PC-9 (cell line): ENCODE measurements around the gene HIF1AN.

Experiments used
- CTCF ChIP-seq: fragments of 200-600 bp; sonication (generic); conservative IDR thresholded peaks from 2 replicates; pipeline ENCODE4 v1.6.1; 2017; ENCODE audit warnings: mixed run types, antibody characterized with exemption, mild to moderate bottlenecking, moderate library complexity
- EZH2 ChIP-seq: fragments of 200-600 bp; sonication (generic); IDR thresholded peaks from 2 replicates; pipeline ENCODE4 v1.8.0; 2017; ENCODE audit warnings: antibody characterized with exemption, low read depth

- TF ChIP-seq CTCF, result no peak
- no peak for TF ChIP-seq EZH2
These were observed 62.4 kb downstream of the HIF1AN start for GRCh38 chr10:100598166-100598565.
